Activated CD4-positive, alpha-beta T cell treated with anti-CD3 and anti-CD28 coated beads, Interleukin-10, Interleukin-2, amounts not matched to agents 100 ng/mL and 50 ng/mL, durations not matched to agents 16 hours and 8 hours (primary cell): ENCODE data around the gene BEND7.
"Not testable (repeated sequence)": the region's sequence is repeated elsewhere in the genome, so short reads cannot be mapped to it uniquely, and the experiment has no call there.

Experiments
- DNase-seq: peaks from one replicate; pipeline ENCODE4 v3.0.0-alpha.2; 2020

BEND7 gene

GRCh38 chr10:13417459-13418126 lies 111.2 kb downstream of the BEND7 start:
- DNase-seq, result no peak

- no peak for DNase-seq
Observed at GRCh38 chr10:13416760-13417159, 112.1 kb downstream of the BEND7 start.

- DNase-seq, result no peak
Observed at GRCh38 chr10:13414855-13415254, 114.0 kb downstream of the BEND7 start.

GRCh38 chr10:13414137-13414536 lies 114.7 kb downstream of the BEND7 start:
- no peak for DNase-seq

- no peak for DNase-seq
Observed at GRCh38 chr10:13412894-13413293, 115.9 kb downstream of the BEND7 start.

- DNase-seq, result no peak
Observed at GRCh38 chr10:13404791-13405190, 124.0 kb downstream of the BEND7 start.

GRCh38 chr10:13404305-13404759 lies 124.5 kb downstream of the BEND7 start:
- no peak for DNase-seq

GRCh38 chr10:13403426-13403825 lies 125.4 kb downstream of the BEND7 start:
- not testable (repeated sequence) for DNase-seq

- no peak for DNase-seq
Observed at GRCh38 chr10:13402021-13402420, 126.8 kb downstream of the BEND7 start.

- DNase-seq, result no peak
Observed at GRCh38 chr10:13401142-13401541, 127.7 kb downstream of the BEND7 start.

GRCh38 chr10:13400196-13400965 lies 128.4 kb downstream of the BEND7 start:
- no peak for DNase-seq

GRCh38 chr10:13399752-13400151 lies 129.1 kb downstream of the BEND7 start:
- no peak for DNase-seq

GRCh38 chr10:13399236-13399635 lies 129.6 kb downstream of the BEND7 start:
- DNase-seq, result no peak

- DNase-seq, result no peak
Observed at GRCh38 chr10:13397052-13397451, 131.8 kb downstream of the BEND7 start.

GRCh38 chr10:13396369-13396768 lies 132.4 kb downstream of the BEND7 start:
- no peak for DNase-seq

- no peak for DNase-seq
Observed at GRCh38 chr10:13395540-13395939, 133.3 kb downstream of the BEND7 start.

GRCh38 chr10:13393640-13394039 lies 135.2 kb downstream of the BEND7 start:
- no peak for DNase-seq

- DNase-seq, result no peak
Observed at GRCh38 chr10:13392701-13393100, 136.1 kb downstream of the BEND7 start.
